AML-193 (cell line): ENCODE data around the gene C12orf43.
A peak's percentile ranks its signal among the peaks of the same experiment; 100 is the strongest.
"Not testable (repeated sequence)": the region's sequence is repeated elsewhere in the genome, so short reads cannot be mapped to it uniquely, and the experiment has no call there.

Experiments used
- DNase-seq, 2 experiments: peaks; one replicate each; lab custom pipeline; 2025; lab: John Stamatoyannopoulos, UW

The C12orf43 gene, protein sequence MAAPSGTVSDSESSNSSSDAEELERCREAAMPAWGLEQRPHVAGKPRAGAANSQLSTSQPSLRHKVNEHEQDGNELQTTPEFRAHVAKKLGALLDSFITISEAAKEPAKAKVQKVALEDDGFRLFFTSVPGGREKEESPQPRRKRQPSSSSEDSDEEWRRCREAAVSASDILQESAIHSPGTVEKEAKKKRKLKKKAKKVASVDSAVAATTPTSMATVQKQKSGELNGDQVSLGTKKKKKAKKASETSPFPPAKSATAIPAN

DNA sequence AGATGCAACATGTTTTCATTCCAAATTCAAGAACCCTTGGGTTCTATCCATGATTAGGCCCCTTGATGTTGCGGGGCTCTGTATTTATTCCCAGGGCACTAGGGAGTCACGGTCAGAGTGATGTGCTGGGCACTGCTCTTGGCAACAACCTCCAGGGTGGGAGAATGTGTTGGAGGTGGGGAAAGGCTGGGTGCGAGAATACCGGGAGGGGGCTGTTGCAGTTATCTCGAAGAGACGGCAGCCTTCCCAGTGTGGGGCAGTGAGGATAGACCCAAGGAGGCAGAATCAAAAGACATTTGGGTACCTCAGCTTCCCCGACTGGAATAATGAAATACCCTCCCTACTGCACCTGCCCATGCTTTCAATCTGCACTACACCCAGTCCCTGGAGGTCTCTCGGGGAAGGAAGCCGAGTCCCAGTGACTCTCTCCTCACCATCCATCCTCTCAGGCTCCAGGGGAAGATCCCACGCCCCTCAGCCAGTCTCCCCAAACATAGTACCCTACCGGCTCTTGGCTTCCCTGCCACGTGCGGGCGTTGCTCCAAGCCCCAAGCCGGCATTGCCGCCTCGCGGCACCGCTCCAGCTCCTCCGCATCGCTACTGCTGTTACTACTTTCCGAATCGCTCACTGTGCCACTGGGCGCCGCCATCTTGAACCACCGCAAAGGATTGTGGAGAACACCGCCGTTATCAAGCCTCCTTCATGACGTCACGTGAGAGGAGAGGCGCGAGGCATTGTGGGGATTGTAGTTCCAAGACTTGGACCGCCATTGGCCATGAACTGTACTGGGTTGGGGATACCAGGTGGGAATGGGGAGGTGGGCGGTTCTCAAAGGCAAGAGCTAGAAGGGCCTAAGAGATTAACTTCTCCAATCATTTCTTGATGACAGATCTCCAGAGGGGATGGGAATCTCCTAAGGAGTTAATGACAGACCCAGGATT, at the start of gene C12orf43:
C12orf43 (minus strand) TSS at position 663 of the 942 bp plus-strand sequence; CDS start at position 650, 13 bp downstream.
- DNase-seq: peak; percentile 79 to 88

DNA sequence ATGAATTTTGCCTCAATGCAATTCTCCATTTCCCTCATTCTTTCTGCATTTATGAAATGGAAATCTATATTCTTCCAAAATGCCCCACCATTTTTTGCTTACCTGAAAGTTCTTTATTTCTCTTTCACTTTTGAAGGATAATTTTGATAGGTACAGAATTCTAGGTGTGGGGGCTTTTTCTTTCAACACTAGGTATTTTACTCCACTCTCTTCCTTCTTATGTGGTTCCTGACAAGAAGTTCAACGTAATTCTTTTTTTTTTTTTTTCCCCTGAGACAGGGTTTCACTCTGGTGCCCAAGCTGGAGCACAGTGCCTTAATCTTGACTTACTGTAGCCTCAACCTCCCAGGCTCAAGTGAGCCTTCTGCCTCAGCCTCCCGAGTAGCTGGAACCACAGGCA, 49.1 kb upstream of the C12orf43 start:
- no peak for DNase-seq

DNA sequence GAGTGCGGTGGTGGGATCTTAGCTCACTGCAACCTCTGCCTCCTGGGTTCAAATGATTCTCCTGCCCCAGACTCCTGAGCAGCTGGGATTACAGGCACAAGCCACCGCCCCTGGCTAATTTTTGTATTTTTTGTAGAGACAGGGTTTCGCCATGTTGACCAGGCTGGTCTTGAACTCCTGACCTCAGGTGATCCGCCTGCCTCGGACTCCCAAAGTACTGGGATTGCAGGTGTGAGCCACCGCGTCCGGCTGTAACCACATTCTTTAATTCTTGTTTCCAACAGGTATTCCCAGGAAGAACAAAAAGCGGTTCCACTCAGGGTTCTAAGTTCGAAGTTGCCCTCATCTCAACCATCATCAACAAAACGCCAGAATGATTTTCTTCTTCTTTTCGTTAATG, 48.3 kb upstream of the C12orf43 start:
- not testable (repeated sequence) for DNase-seq

DNA sequence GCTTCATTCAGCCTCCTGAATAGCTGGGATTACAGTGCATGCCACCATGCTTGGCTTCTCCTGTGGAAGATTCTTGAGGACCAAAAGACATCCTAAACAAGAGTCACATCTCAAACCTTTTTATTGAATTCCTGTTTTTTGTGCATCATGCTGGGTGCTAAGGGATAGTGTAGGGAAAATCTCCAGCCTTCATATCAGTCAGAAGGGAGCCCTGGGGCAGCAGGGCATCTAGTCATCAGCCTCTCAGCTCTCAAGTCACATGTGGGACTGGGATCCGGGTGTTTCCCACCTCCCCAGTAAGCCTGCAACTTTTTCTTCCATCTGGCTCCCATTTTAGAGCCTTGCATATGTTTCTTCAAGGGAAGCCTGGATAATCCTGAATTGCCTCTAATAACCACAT, 47.8 kb upstream of the C12orf43 start:
- DNase-seq: no peak

DNA sequence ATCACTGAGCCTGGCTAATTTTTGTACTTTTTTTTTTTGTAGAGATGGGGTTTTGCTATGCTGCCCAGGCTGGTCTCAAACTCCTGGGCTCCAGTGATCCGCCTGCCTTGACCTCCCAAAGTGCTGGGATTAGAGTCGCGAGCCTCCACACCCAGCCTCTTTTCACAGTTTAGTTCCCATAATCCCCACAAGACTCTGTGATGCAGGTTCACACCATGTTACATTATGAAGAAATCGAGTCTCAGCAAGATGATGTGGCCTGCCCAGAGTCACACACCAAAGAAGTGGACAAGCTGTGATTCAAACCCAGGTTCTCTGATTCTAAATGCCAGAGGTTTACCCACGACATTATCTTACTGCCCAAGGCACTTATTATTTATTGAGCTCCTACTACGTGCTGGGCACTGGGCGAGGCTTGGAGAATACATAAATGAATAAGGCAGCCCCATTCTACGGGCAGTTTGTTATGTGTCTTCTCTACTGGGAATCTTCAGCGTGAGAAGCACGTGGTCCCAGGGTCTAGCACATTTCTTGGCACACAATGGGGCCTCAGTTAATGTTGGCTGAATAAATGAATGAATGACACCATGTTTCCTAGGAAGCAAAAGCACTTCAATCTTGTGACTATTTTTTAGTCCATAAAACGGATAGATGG, 46.2 kb upstream of the C12orf43 start:
- DNase-seq: no peak

DNA sequence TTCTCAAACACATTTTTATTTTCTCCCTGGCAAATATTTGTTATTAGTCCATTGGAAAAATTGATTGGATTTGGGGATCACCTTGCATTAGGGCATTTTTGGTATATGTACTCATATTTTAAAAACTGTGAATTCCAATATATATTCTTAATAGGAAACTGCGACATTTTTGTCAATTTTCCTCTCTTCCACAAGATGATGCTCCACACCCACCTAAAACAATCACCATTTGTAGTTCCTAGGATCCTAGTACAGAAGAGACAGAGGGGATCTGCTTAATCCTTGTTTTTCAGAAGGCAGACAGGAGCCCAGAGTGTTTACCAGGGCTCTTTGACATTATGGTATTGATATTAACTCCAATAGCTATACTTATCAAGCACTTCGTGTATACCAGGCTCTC, 45.5 kb upstream of the C12orf43 start:
- peak; percentile 2 to 18 for DNase-seq

DNA sequence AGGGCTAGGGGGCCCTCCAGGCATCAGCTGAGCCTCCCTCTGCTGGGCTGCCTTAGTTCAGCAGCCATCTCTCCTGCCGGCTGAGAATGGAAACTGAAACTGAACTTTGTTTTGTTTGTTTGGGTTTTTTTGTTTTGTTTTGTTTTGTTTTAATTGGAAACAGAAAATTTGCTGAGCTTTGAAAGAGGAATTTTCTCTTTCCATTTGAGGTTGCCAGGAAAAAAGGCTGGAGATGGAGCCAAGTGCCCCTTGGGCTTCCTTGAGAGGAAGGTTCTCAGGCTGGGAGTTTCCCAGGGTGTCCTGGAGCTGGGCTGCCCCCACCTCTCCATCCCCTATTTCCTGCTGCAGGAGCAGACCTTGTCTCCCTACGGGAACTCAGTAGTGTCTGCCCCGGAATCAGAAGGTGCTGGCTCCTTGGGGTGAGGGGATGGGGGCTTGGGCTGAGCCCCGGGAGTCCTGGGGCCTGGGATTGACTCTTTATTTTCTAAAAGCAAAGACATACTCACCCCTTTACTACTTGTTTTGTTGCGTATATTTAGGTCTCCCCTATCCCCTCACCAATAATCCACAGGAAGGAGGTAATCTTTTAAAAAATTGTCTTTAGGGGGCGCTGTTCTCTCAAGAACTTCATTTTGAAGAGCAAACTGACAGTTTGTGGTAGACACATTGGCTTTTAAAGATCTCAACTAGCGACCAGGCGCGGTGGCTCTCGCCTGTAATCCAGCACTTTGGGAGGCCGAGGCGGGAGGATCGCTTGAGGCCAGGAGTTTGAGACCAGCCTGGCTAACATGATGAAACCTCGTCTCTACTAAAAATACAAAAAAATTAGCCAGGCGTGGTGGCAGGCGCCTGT, 44.1 kb upstream of the C12orf43 start:
- peak; percentile 75 to 80 for DNase-seq

DNA sequence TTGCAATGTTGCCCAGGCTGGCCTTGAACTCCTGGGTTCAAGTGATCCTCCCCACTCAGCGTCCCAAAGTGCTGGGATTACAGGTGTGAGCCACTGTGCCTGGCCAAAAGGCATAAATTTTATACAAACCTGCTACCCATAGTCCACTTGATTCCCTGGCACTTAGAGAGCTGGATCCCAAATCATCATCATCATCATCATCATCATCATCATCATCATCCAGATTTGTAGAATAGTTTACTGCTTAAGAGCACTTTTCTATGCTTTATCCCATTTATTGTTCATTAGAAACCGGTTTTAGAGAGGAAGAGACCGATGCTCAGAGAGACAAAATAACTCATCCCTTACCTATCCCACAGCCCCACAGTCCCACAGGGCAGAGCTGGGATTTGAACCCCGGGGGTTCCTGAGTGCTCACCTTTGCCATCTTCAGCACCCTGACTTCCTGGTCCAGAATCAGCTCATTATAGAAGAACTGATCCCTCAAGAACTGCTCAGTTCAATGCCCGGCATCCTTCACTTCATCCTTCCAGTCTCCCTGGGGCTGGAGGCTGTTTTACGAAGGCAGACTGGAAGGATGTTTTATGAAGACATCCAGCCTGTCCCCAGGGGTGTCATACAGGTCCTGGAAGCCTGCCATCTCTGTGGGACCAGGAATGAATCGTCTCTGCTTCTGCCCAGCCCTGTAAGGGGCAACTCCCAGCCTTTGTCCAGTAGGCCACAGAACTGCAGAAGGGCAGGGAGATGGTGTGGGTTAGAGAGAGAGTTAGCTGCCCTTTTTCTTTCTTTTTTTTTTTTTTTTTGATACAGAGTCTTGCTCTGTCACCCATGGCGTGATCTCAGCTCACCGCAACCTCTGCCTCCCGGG, 43.0 kb upstream of the C12orf43 start:
- DNase-seq: no peak

DNA sequence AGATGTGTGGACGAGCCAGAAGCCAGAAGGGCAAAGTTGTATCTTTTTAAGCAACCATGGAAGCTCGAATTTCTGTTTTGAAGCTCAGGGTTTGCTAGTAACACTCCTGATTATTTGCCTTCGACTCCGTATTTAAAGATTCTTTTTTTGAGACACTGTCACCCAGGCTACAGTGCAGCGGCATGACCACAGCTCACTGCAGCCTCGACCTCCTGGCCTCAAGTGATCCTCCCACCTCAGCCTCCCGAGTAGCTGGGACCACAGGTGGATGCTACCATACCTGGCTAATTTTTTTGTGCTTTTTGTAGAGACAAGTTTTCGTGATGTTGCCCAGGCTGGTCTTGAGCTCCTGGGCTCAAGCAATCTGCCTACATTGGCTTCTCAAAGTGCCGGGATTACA, 41.5 kb upstream of the C12orf43 start:
- no peak for DNase-seq

DNA sequence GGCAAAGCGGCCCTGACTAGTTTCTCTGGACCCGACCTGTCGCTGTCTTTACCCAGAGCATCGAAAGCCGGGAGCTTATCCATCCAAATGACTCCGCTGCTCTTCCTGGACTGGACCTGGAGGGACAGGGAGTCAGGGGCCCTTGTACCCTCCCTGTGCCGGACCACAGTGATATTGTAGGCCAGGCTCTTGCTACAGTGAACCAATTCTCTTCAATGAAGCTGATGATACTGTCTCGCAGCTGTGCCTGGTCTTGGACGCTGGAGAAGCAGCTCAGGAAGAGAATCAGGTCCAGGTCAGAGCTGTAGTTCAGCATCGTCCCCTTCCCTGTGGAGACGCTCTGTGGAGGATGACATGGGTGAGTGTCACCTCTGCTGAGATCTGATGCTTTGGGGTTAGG, 37.4 kb upstream of the C12orf43 start:
- DNase-seq: no peak

DNA sequence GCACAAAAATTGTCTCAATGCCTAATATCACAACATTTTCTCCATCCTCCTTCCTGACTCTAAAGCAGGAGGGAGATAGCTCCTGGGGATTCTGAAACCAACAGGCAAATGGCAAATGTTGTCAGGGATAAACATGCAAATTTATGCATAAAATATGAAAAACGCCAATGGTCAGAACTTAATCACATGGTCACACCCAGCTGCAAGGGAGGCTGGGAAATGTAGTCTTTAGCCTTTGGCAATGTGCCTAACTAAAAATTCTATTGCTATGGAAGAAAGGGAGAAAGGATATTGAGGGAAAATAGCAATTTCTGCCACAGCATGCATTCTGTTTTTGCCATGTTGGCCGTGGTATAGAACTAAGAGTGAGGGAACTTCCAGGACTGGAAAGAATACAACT, 34.4 kb upstream of the C12orf43 start:
- DNase-seq: no peak

DNA sequence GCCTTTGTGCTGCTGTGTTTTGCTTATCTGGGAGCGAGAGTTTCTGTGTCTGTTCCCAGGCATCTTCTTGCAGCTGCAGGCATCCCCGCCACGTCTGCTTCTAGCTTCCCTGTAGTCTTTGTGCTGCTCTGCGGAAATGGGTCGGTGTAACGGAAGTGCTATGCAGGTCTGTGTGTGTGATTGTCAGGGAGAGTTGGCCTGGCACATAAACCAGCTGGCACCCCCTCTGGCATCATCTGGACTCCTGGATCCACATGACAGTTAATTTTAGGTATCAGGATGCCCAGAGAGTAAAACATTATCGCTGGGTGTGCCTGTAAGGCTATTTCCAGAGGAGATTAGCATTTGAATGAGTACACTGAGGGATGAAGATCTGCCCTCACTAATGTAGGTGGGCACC, 32.2 kb upstream of the C12orf43 start:
- no peak for DNase-seq

DNA sequence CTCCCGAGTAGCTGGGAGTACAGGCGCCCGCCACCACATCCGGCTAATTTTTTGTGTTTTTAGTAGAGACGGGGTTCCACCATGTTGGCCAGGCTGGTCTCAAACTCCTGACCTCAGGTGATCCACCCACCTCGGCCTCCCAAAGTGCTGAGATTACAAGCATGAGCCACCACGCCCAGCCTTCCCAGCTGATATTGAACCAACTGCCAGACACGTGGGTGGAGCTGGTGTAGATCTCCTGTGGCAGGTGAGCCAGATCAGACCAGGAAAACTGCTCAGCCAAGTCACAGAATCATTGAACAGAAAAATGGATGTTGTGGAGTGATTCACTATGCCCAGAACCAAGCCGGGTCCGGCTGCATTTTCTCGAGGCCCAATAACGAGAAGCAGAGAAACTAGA, 31.1 kb upstream of the C12orf43 start:
- DNase-seq: not testable (repeated sequence)

DNA sequence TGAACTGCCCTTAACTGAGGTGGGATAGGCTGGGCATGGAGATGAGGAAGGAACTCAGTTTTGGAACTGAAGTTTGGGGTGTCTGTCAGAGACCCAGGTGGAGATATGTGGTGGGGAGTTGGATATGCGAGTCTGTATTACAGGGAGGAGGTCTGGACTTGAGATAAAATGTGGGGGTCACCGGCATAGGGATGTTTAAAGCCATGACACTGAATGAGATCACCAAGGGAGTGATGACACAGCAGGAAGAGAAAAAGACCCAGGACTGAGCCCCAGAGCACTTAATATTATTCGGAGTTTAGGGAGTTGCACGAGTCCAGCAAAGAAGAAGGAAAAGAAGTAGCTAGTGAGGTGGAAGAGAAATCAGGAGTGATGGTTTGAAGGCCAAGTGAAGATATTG, 26.8 kb upstream of the C12orf43 start:
- DNase-seq: no peak

DNA sequence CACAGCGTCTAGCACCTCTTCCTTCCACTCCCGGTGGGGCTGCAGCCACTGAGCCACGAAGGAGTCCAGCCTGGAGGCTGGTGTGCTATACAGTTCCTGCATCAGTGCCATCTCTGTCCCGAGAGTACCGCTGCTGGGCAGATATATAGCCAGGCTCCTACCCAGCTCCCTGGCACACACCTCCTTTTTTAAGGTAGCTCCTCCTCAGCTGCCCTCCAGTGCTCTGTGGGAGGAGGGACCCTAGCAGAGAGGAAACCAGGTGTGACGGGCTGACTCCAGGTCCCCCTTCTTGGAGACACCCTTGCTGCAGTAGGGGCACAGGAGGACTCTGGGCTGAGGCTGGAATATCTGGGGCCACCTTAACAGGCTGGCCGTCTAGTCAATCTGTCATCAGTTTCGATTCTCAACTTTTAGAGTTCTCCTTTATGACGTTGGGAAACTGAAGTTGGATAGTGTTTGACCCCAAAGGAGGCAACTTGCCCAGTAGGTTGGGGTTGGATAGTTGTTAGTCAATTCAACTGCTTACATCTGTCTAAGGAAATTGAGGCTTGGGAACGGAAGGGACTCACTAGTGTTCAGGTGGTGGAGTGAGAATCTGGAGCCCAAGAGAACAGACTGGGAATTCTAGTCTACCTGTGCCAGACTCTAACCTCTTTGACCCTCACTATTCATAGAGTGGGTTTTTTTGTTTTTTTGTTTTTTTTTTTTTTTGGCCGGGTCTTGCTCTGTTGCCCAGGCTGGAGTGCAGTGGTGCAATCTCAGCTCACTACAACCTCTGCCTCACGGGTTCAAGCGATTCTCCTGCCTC, 22.8 kb upstream of the C12orf43 start, which contains the start of gene OASL:
OASL (minus strand) TSS at position 386 of the 808 bp plus-strand sequence; CDS start at position 111, 275 bp downstream.
- peak; percentile 41 to 53 for DNase-seq

DNA sequence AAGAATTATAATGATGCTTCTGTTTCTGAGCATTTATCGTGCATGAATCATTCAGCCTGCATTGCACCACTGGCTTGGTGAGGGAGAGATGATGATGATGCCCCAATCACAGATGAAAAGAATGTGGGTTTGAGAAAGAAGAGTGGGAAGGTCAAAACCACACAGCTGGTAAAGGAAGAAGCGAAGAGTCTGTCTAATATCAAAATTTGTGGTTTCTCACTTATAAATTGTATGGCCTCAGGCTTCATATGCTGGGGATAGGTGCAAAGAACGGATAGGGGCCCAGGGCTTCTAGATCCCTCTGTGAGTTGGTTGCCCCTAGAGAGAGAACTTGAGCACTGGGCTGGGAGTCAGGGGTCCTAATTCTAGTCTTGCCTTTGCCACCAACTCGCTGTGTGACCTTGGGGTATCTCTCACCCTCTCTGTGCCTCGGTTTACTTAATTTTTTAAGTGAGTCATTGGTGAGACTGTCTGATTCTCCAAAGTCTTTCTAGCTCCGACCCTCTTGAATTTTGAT, 20.6 kb upstream of the C12orf43 start:
- DNase-seq: no peak

DNA sequence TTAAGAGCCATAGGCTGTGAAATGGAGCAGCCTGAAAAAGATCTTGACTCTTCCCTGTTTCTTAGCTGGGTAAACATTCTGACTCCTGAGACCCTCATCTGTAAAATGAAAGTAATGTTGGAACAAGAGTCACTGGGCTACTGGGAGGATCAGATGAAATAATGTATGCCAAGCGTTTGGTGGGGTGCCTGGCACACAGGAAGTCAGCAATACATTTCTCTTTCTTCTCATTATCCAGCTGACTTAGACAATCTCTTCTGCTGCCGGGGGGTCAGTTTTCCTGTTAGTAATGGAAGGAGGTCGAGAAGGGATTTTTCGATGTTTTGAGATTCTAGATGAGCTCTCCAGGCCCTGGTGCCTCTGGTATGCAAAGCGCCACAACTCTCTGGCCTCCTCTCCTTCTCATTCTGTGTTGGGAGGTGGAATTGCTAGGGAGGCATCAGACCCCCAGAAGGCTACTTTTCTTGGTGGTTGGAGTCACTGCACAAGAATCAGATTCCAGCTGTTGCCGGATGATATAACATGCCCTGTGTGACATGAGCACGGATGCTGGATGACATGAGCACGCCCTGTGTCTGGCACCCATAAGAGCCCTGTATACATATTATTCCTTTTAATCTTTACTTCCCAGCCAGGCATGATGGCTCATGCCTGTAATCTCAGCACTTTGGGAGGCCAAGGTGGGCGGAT, 18.5 kb upstream of the C12orf43 start:
- DNase-seq: no peak

DNA sequence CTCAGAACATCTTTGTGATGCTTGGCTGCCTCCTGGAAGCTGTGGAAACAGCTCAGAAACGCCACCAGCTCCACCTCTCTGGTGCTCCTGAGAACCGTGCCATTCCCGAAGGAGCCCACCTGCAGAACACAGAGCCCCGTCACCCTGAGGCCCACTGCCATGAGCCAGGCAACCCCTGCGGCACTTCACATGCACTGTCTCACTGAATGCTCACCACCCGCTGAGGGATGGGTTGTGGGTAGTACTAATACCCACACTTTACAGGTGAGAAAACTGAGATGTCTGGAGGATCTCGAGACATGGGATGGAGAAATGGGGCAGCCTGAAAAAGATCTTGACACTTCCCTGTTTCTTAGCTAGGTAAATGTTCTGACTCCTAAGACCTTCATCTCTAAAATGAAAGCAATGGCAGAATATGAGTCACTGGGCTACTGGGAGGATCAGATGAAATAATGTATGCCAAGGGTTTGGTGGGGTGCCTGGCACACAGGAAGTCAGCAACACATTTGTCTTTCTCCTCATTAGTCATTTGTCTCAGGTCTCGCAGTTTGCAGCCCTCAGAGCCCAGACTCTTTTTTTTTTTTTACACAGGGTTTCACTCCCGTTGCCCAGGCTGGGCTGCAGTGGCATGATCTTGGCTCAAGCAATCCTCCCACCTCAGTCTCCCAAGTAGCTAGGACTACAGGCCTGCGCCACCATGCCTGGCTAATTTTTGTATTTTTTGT, 17.5 kb upstream of the C12orf43 start:
- no peak for DNase-seq
